Body of pancreas (tissue), 4 donors: ENCODE data around the gene ATP8B2. TPM values are rescaled to one million over a fixed set of nuclear protein-coding genes. Genes with fewer than 3 reads are reported as not detected.

ENCODE experiments used
- ATAC-seq: fragments of 150-250 bp; one replicate; pipeline ENCODE4 v1.9.1; 2016
- DNase-seq, 4 donors: peaks; one replicate each; pipeline ENCODE4 v3.0.0-alpha.2; 2019
- H3K27ac ChIP-seq, 4 donors: fragments of 200-600 bp; sonication (generic); 1 replicate in 3 of 4; 2 replicates in 1 of 4; pipeline versions ENCODE4 v1.5.1 to v1.6.1; 2016 to 2019; ENCODE audit warnings: mild to moderate bottlenecking in 1 of 4, mixed read lengths in 1 of 4, moderate library complexity in 1 of 4
- H3K27me3 ChIP-seq, 2 donors: fragments of 200-600 bp; sonication (generic); one replicate each; pipeline ENCODE4 v1.6.0; 2016; ENCODE audit warnings: mild to moderate bottlenecking in 1 of 2
- H3K36me3 ChIP-seq, 2 donors: fragments of 200-600 bp; sonication (generic); replicated peaks in 1 of 2; 2 replicates each; pipeline ENCODE4 v1.5.1; 2016; ENCODE audit warnings: low read depth in 2 of 2; ENCODE audit not compliant: insufficient read depth in 1 of 2
- H3K4me1 ChIP-seq: fragments of 200-600 bp; sonication (generic); one replicate; pipeline ENCODE4 v1.6.0; 2016
- H3K4me3 ChIP-seq, 2 donors: fragments of 200-600 bp; sonication (generic); 1 replicate in 1 of 2; 2 replicates in 1 of 2; pipeline ENCODE4 v1.5.1; 2016 to 2019
- H3K9me3 ChIP-seq, 3 donors: fragments of 200-600 bp; sonication (generic); 1 replicate in 2 of 3; 2 replicates in 1 of 3; pipeline ENCODE4 v1.5.1; 2016
- CTCF ChIP-seq, 7 experiments: fragments of 450-650 bp in 4 of 7; fragments of 200-600 bp in 3 of 7; sonication (generic) in 3 of 7; IDR thresholded peaks; one replicate each; pipeline ENCODE4 v1.5.1; 2016 to 2019; ENCODE audit warnings: antibody characterized with exemption in 7 of 7
- POLR2A ChIP-seq, 3 donors: fragments of 450-650 bp; IDR thresholded peaks; one replicate each; pipeline ENCODE4 v1.6.1; 2016; ENCODE audit warnings: antibody characterized with exemption in 3 of 3, mild to moderate bottlenecking in 2 of 3
- WGBS, 2 donors: methylation state at CpG; one replicate each; pipeline ENCODE4 v1.1.5; 2017; 5-methylcytosine and 5-hydroxymethylcytosine counted together
- intact Hi-C: fragments of 100-400 bp; cut with DNase I; formaldehyde crosslinking; loops from one replicate; pipeline ENCODE4 v1.15.1; 2023
- total RNA-seq, 2 donors: library from RNA; depleted of rRNA; stranded (reverse); fragments of >200 nt; gene quantifications; one replicate each; pipeline ENCODE4 v1.1.0, GENCODE V29; 2016

The ATP8B2 gene
- total RNA-seq, 2 donors from 2014 or later = 10.9 to 16.3 TPM

DNA sequence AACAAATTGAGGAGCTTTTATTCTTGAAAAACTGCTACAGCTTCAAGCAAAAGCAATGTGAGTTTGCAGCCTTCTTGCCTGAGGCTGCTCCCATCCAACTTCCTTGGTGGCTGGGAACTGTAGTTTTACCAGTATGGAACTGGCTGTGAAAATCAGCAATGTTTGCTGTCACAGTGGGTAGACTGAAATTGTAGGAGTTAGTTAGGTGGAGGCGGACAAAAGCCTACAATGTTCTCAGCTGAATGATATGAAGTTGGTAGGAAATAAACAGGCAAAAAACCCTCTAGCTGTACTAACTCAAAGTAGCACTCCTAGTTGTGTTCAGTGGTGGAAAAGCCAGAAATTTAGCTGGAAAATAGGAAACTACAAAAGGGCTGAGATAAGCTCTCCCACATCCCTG is 34.4 kb upstream of the ATP8B2 start:
- Histone ChIP-seq H3K9me3 (peaks cover 0 to 4% (median 0%) of the 10 kb centered on the region in 3 donors), H3K36me3 (no peaks in the 10 kb centered on the region), H3K27ac (no peak overlapping the region), H3K4me3 (no peak overlapping the region), H3K4me1 (no peaks in the 10 kb centered on the region), H3K27me3 (no peaks in the 10 kb centered on the region)
- no peak for DNase-seq
- intact Hi-C loops = no loop called here
- TF ChIP-seq POLR2A (IDR thresholded peaks at IDR 0.05) (no peak), CTCF (IDR thresholded peaks at IDR 0.05) (no peak)
- no peak for ATAC-seq
- WGBS, 2 donors = 67 to 71% methylated on average over 1 of the region's 1 CpG

- ATAC-seq (no peak), DNase-seq (no peak)
- H3K36me3 ChIP-seq = no peaks in the 10 kb centered on the region
- peaks cover 0 to 8% (median 0%) of the 10 kb centered on the region in 3 donors for H3K9me3 ChIP-seq
- no peaks in the 10 kb centered on the region for H3K4me1 ChIP-seq
- H3K27me3 ChIP-seq = no peaks in the 10 kb centered on the region
- TF ChIP-seq POLR2A (IDR thresholded peaks at IDR 0.05) (no peak), CTCF (IDR thresholded peaks at IDR 0.05) (no peak)
- H3K27ac ChIP-seq = no peak overlapping the region
- no peak overlapping the region for H3K4me3 ChIP-seq
- intact Hi-C loops = no loop called here
- 67 to 76% methylated on average over 8 of the region's 8 CpGs for WGBS, 2 donors
Observed at GRCh38 chr1:154295408-154296235, 29.7 kb upstream of the ATP8B2 start.

- TF ChIP-seq POLR2A (IDR thresholded peaks at IDR 0.05) (no peak), CTCF (IDR thresholded peaks at IDR 0.05) (no peak)
- H3K36me3 ChIP-seq = no peaks in the 10 kb centered on the region
- no peaks in the 10 kb centered on the region for H3K9me3 ChIP-seq
- WGBS, 2 donors = 74 to 92% methylated on average over 1 of the region's 1 CpG
- no peak overlapping the region for H3K4me3 ChIP-seq
- no peak for ATAC-seq
- H3K4me1 ChIP-seq = no peaks in the 10 kb centered on the region
- intact Hi-C loops = no loop called here
- no peaks in the 10 kb centered on the region for H3K27me3 ChIP-seq
- no peak for DNase-seq
- no peak overlapping the region for H3K27ac ChIP-seq
Observed at GRCh38 chr1:154301582-154301981, 23.7 kb upstream of the ATP8B2 start.

DNA sequence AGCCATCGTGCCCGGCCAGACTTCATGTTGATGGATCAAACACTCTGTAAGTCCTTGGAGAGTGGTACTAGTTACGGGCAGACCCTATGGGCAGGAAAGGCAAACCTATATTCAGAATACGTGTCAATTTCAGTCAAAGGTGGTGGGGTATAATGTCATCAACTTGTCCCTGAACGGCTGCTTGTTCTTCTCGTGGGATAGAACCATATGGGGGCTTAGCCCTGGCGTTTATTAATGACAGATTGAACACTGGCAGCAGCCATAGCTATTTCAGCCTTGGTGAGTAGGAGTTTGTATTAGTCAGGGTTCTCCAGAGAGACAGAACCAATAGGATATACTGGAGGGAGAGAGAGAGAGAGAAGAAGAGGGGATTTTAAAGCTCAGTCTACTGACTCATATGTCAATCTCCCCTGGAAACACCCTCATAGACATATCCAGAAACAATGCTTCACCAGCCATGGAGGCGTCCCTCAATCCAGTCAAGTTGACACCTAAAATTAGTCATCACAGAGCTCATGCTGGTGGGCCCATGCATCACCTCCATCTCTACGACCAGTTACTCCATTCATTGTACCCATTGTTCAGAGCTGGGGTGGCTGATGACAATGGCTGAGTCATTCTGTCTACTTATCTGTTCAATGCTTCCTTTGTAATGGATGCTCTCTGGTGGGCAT is 20.5 kb upstream of the ATP8B2 start:
- no peaks in the 10 kb centered on the region for H3K9me3 ChIP-seq
- intact Hi-C loops = no loop called here
- DNase-seq (no peak), ATAC-seq (no peak)
- no peak overlapping the region for H3K27ac ChIP-seq
- TF ChIP-seq POLR2A (IDR thresholded peaks at IDR 0.05) = no peak
- no peak for TF ChIP-seq CTCF (IDR thresholded peaks at IDR 0.05)
- WGBS, 2 donors = 55 to 66% methylated on average over 9 of the region's 9 CpGs
- H3K27me3 ChIP-seq = no peaks in the 10 kb centered on the region
- no peak overlapping the region for H3K4me3 ChIP-seq
- H3K36me3 ChIP-seq = no peaks in the 10 kb centered on the region
- no peaks in the 10 kb centered on the region for H3K4me1 ChIP-seq
